BJ (cell line): ENCODE data around the gene WDR46. TPM values are rescaled to one million over a fixed set of nuclear protein-coding genes. Genes with fewer than 3 reads are reported as not detected.

Experiments used
- CTCF ChIA-PET: fragments of 350-600 bp; formaldehyde crosslinking; extraction: SDS; loops from one replicate; lab custom pipeline; 2021; ENCODE audit warnings: antibody characterized with exemption, inconsistent platforms; lab: Yijun Ruan, JAX
- POLR2A ChIA-PET: fragments of 300-600 bp; sonication (Branson Sonifier 250); formaldehyde crosslinking; extraction: SDS; loops from one replicate; lab custom pipeline; 2021; ENCODE audit warnings: antibody characterized with exemption; lab: Charles Lee
- DNase-seq: peaks from one replicate; pipeline ENCODE4 v3.0.0-alpha.2; 2011; ENCODE audit warnings: low read depth
- H3K27me3 ChIP-seq: 2 replicates; pipeline ENCODE4 v1.6.0; 2011; ENCODE audit warnings: low read length; ENCODE audit not compliant: control insufficient read depth, insufficient read depth
- H3K36me3 ChIP-seq: 2 replicates; pipeline ENCODE4 v1.5.1; 2011; ENCODE audit warnings: low read length; ENCODE audit not compliant: control insufficient read depth, insufficient read depth
- H3K4me3 ChIP-seq: 2 replicates; pipeline ENCODE4 v1.5.1; 2011; ENCODE audit warnings: low read depth, mild to moderate bottlenecking, control low read depth, low read length
- CTCF ChIP-seq: IDR thresholded peaks from 2 replicates; pipeline ENCODE4 v1.5.1; 2011; ENCODE audit warnings: low read depth, mild to moderate bottlenecking, control low read depth, inconsistent platforms, low read length, moderate library complexity; ENCODE audit not compliant: insufficient read depth
- polyA plus RNA-seq: library from polyadenylated mRNA; depleted of rRNA; stranded (reverse); fragments of >200 nt; gene quantifications from 2 replicates; pipeline ENCODE4 v1.2.3, GENCODE V29; 2011

WDR46 gene
- polyA plus RNA-seq, 1 experiment, result 78.9 TPM

GRCh38 chr6:33279257-33279695 is 9.8 kb downstream of the WDR46 start:
- POLR2A ChIA-PET, result no interaction called here
- no peak for TF ChIP-seq CTCF

GRCh38 chr6:33278810-33279209 is 10.2 kb downstream of the WDR46 start:
- Histone ChIP-seq H3K27me3 (no peaks in the 10 kb centered on the region), H3K36me3 (peaks cover 22% of the 10 kb centered on the region), H3K4me3 (no peak overlapping the region)
- TF ChIP-seq CTCF, result no peak
- CTCF ChIA-PET, result interaction anchor here (1.2 to 3.7 kb wide), 4 partner anchors 9 to 147 kb away, joined by 5 to 21 read pairs (median 10); partner anchors contain the start of genes RGL2 and WDR46
- POLR2A ChIA-PET, result no interaction called here
- no peak for DNase-seq

More at GRCh38 chr6:33279257-33279695, 9.8 kb downstream of the WDR46 start:
- Histone ChIP-seq H3K27me3 (no peaks in the 10 kb centered on the region), H3K36me3 (peaks cover 21% of the 10 kb centered on the region), H3K4me3 (no peak overlapping the region)
- DNase-seq, result no peak
- CTCF ChIA-PET, result interaction anchor here (1.2 to 3.7 kb wide), 4 partner anchors 9 to 147 kb away, joined by 5 to 21 read pairs (median 10); partner anchors contain the start of genes RGL2 and WDR46

- no peak for TF ChIP-seq CTCF
- Histone ChIP-seq H3K27me3 (no peaks in the 10 kb centered on the region), H3K36me3 (peaks cover 22% of the 10 kb centered on the region), H3K4me3 (no peak overlapping the region)
- CTCF ChIA-PET, result interaction anchor here (0.6 to 3.7 kb wide), 6 partner anchors 10 to 148 kb away, joined by 3 to 21 read pairs (median 6); partner anchors contain the start of genes RGL2 and WDR46
- no peak for DNase-seq
- POLR2A ChIA-PET, result no interaction called here
Observed at GRCh38 chr6:33278392-33278741, 10.7 kb downstream of the WDR46 start.

- peaks cover 22% of the 10 kb centered on the region for H3K36me3 ChIP-seq
- H3K4me3 ChIP-seq, result peak overlapping the region; percentile 49
- no peak for TF ChIP-seq CTCF
- ChIA-PET CTCF (interaction anchor here (0.6 to 3.7 kb wide), 13 partner anchors 9 to 293 kb away, joined by 3 to 21 read pairs (median 4); partner anchors contain the start of genes RGL2, WDR46 and ZBTB22), POLR2A (no interaction called here)
- no peaks in the 10 kb centered on the region for H3K27me3 ChIP-seq
- DNase-seq, result no peak
Observed at GRCh38 chr6:33277663-33278391, 11.2 kb downstream of the WDR46 start.

GRCh38 chr6:33276864-33277662 is 12.0 kb downstream of the WDR46 start, which contains the start of gene B3GALT4:
TSS of gene B3GALT4 (plus strand) at chr6:33277123. CDS start at chr6:33277420, 297 bp downstream.
- DNase-seq, result no peak
- H3K36me3 ChIP-seq, result peaks cover 24% of the 10 kb centered on the region
- TF ChIP-seq CTCF, result peak; percentile 39; the same call in 1 of the 2 replicates
- CTCF ChIA-PET, result interaction anchor here (0.8 to 3.7 kb wide), 11 partner anchors 11 to 292 kb away, joined by 3 to 21 read pairs (median 4); partner anchors contain the start of genes RGL2, WDR46 and ZBTB22
- POLR2A ChIA-PET, result no interaction called here
- H3K27me3 ChIP-seq, result no peaks in the 10 kb centered on the region
- peak within 1 kb of the TSS; percentile 49 for H3K4me3 ChIP-seq
